Liver (tissue), 9 donors: ENCODE results near the gene NSUN5. TPM values are rescaled to one million over a fixed set of nuclear protein-coding genes. Genes with fewer than 3 reads are reported as not detected.

ENCODE experiments used
- DNase-seq: peaks from one replicate; pipeline ENCODE4 v3.0.0-alpha.2; 2017; ENCODE audit warnings: low spot score
- H3K27ac ChIP-seq, 2 donors: one replicate each; pipeline ENCODE4 v1.7.0; 2013; ENCODE audit warnings: inconsistent platforms in 2 of 2, low read length in 2 of 2, control low read depth in 1 of 2, low read depth in 1 of 2, mild to moderate bottlenecking in 1 of 2
- H3K27me3 ChIP-seq, 4 donors: one replicate each; pipeline versions ENCODE4 v1.6.1 to v1.7.0; 2013; ENCODE audit warnings: low read length in 3 of 4, inconsistent platforms in 1 of 4, mild to moderate bottlenecking in 1 of 4, moderate library complexity in 1 of 4; ENCODE audit not compliant: control insufficient read depth in 4 of 4, insufficient read depth in 4 of 4
- H3K36me3 ChIP-seq, 4 donors: one replicate each; pipeline versions ENCODE4 v1.6.1 to v1.7.0; 2013; ENCODE audit warnings: low read length in 3 of 4, mild to moderate bottlenecking in 3 of 4, low read depth in 1 of 4, moderate library complexity in 1 of 4; ENCODE audit not compliant: control insufficient read depth in 4 of 4, insufficient read depth in 3 of 4
- H3K4me1 ChIP-seq, 4 donors: one replicate each; pipeline versions ENCODE4 v1.6.1 to v1.7.0; 2013; ENCODE audit warnings: low read length in 3 of 4, mild to moderate bottlenecking in 3 of 4, moderate library complexity in 1 of 4; ENCODE audit not compliant: control insufficient read depth in 4 of 4, insufficient read depth in 4 of 4
- H3K4me3 ChIP-seq, 3 donors: one replicate each; pipeline versions ENCODE4 v1.6.1 to v1.7.0; 2013; ENCODE audit warnings: low read length in 3 of 3, control low read depth in 1 of 3, low read depth in 1 of 3, mild to moderate bottlenecking in 1 of 3
- H3K9ac ChIP-seq, 2 donors: one replicate each; pipeline ENCODE4 v1.7.0; 2013; ENCODE audit warnings: low read length in 2 of 2, mild to moderate bottlenecking in 2 of 2, moderate library complexity in 2 of 2, control low read depth in 1 of 2, low read depth in 1 of 2
- H3K9me3 ChIP-seq, 4 donors: one replicate each; pipeline versions ENCODE4 v1.6.1 to v1.7.0; 2013; ENCODE audit warnings: low read length in 3 of 4; ENCODE audit not compliant: control insufficient read depth in 4 of 4
- EGR1 ChIP-seq, 2 donors: IDR thresholded peaks; 2 replicates each; pipeline ENCODE4 v1.6.1; 2016 to 2018; ENCODE audit warnings: antibody characterized with exemption in 2 of 2, low read depth in 2 of 2
- GABPA ChIP-seq, 2 donors: IDR thresholded peaks in 1 of 2; conservative IDR thresholded peaks in 1 of 2; 2 replicates each; pipeline ENCODE4 v1.6.1; 2016; ENCODE audit warnings: antibody characterized with exemption in 2 of 2, mild to moderate bottlenecking in 1 of 2, moderate library complexity in 1 of 2
- HNF4A ChIP-seq, 2 donors: conservative IDR thresholded peaks; 2 replicates each; pipeline ENCODE4 v1.6.1; 2016; ENCODE audit warnings: antibody characterized with exemption in 2 of 2, mild to moderate bottlenecking in 2 of 2
- HNF4G ChIP-seq: IDR thresholded peaks from 2 replicates; pipeline ENCODE4 v1.6.1; 2016; ENCODE audit warnings: antibody characterized with exemption
- JUND ChIP-seq, 2 donors: IDR thresholded peaks; 2 replicates each; pipeline ENCODE4 v1.6.1; 2016; ENCODE audit warnings: antibody characterized with exemption in 2 of 2
- NR2F2 ChIP-seq: IDR thresholded peaks from 2 replicates; pipeline ENCODE4 v1.6.1; 2016; ENCODE audit warnings: antibody characterized with exemption
- RAD21 ChIP-seq, 2 donors: IDR thresholded peaks; 2 replicates each; pipeline ENCODE4 v1.6.1; 2016; ENCODE audit warnings: antibody characterized with exemption in 2 of 2, mild to moderate bottlenecking in 2 of 2
- RXRA ChIP-seq, 2 donors: IDR thresholded peaks; 2 replicates each; pipeline ENCODE4 v1.6.1; 2017 to 2018; ENCODE audit warnings: antibody characterized with exemption in 2 of 2, mild to moderate bottlenecking in 1 of 2
- SP1 ChIP-seq: IDR thresholded peaks from 2 replicates; pipeline ENCODE4 v1.6.1; 2018; ENCODE audit warnings: antibody characterized with exemption, mild to moderate bottlenecking
- TAF1 ChIP-seq: conservative IDR thresholded peaks from 2 replicates; pipeline ENCODE4 v1.6.1; 2016; ENCODE audit warnings: antibody characterized with exemption, mild to moderate bottlenecking
- YY1 ChIP-seq: IDR thresholded peaks from 2 replicates; pipeline ENCODE4 v1.6.1; 2016; ENCODE audit warnings: antibody characterized with exemption, mild to moderate bottlenecking
- WGBS: extraction: QIAGEN DNeasy Blood & Tissue Kit; methylation state at CpG from one replicate; pipeline ENCODE4 v1.1.7; 2013; 5-methylcytosine and 5-hydroxymethylcytosine counted together
- polyA plus RNA-seq, 2 donors: library from polyadenylated mRNA; stranded (reverse) in 1 of 2; unstranded in 1 of 2; fragments of 200-250 nt in 1 of 2; fragments of >200 nt in 1 of 2; fragmentation: Nextera tagmentation in 1 of 2; extraction: Ambion mirVana in 1 of 2; gene quantifications; one replicate each; pipeline versions ENCODE4 v1.2.1 to v1.2.3, GENCODE V29; 2013 to 2015
- total RNA-seq, 2 donors: library from RNA; depleted of rRNA; stranded (reverse); fragments of >200 nt; gene quantifications; one replicate each; pipeline ENCODE4 v1.2.3, GENCODE V29; 2014
- TF ChIP-seq, protein P1 (sequence below): fragments of 150-350 bp; IDR thresholded peaks from 2 replicates; pipeline ENCODE4 v1.5.1; 2017; ENCODE audit warnings: improper control_type of control experiment, low read depth, low read length; ENCODE audit not compliant: missing input control
- TF ChIP-seq, protein P2 (sequence below): IDR thresholded peaks from 2 replicates; pipeline ENCODE4 v1.6.1; 2016; ENCODE audit warnings: antibody characterized with exemption, mild to moderate bottlenecking
- TF ChIP-seq, protein P3 (sequence below): IDR thresholded peaks from 2 replicates; pipeline ENCODE4 v1.6.1; 2016; ENCODE audit warnings: antibody characterized with exemption
- TF ChIP-seq, protein P4 (sequence below): IDR thresholded peaks from 2 replicates; pipeline ENCODE4 v1.6.1; 2016; ENCODE audit warnings: antibody characterized with exemption
- TF ChIP-seq, protein P5 (sequence below): IDR thresholded peaks from 2 replicates; pipeline ENCODE4 v1.6.1; 2016; ENCODE audit warnings: antibody characterized with exemption
- donor health status: healthy.
- donor health status: healthy.
- donor health status: healthy.
- donor health status: healthy.
- donor health status: healthy.

Gene NSUN5
- total and polyA plus RNA-seq, 4 donors: 7.2 to 12.4 (median 10.3) TPM

DNA sequence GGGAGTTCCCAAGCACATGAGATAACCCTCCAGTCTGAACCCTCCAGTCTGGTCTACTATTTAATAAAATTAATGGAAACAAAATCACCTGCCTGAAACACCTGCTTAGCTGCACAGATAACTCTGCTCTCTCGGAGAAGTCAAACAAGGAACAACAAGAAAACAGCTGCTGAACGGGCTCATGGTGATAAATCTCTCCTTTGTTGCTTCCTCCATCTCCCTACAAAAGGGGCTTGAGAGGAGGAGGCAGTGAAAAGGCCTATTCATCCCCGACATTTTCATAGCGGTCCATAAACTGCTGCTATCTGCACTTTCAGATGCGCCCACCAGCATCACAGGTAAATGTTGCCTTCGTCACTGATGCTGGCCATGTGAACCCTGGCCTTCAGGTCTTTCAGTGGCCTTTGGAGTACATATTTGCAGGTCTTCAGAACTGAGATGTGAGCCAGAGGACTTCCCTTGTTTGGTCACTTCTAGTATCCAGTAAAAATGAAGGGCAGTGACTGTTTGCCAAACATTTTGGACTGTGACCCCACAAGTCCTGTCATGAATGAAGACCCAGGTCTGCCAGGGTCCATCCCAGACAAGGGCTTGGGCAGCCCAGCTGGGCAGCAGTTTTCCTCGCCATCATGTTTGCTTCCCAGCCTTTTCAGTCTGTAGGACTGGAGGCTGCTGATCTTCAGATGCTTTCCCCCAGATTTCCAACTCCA lies 35.2 kb upstream of the NSUN5 start:
- Histone ChIP-seq H3K4me3 (no peak overlapping the region), H3K4me1 (peaks cover 5 to 36% (median 20%) of the 10 kb centered on the region in 4 donors), H3K27ac (no peak overlapping the region), H3K9ac (no peak overlapping the region), H3K36me3 (no peaks in the 10 kb centered on the region), H3K9me3 (no peaks in the 10 kb centered on the region), H3K27me3 (no peaks in the 10 kb centered on the region)
- WGBS: 65% methylated on average over 7 of the region's 7 CpGs
- no peak for DNase-seq
- TF ChIP-seq, protein P1, sequence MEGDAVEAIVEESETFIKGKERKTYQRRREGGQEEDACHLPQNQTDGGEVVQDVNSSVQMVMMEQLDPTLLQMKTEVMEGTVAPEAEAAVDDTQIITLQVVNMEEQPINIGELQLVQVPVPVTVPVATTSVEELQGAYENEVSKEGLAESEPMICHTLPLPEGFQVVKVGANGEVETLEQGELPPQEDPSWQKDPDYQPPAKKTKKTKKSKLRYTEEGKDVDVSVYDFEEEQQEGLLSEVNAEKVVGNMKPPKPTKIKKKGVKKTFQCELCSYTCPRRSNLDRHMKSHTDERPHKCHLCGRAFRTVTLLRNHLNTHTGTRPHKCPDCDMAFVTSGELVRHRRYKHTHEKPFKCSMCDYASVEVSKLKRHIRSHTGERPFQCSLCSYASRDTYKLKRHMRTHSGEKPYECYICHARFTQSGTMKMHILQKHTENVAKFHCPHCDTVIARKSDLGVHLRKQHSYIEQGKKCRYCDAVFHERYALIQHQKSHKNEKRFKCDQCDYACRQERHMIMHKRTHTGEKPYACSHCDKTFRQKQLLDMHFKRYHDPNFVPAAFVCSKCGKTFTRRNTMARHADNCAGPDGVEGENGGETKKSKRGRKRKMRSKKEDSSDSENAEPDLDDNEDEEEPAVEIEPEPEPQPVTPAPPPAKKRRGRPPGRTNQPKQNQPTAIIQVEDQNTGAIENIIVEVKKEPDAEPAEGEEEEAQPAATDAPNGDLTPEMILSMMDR: no peak
- TF ChIP-seq, protein P2, sequence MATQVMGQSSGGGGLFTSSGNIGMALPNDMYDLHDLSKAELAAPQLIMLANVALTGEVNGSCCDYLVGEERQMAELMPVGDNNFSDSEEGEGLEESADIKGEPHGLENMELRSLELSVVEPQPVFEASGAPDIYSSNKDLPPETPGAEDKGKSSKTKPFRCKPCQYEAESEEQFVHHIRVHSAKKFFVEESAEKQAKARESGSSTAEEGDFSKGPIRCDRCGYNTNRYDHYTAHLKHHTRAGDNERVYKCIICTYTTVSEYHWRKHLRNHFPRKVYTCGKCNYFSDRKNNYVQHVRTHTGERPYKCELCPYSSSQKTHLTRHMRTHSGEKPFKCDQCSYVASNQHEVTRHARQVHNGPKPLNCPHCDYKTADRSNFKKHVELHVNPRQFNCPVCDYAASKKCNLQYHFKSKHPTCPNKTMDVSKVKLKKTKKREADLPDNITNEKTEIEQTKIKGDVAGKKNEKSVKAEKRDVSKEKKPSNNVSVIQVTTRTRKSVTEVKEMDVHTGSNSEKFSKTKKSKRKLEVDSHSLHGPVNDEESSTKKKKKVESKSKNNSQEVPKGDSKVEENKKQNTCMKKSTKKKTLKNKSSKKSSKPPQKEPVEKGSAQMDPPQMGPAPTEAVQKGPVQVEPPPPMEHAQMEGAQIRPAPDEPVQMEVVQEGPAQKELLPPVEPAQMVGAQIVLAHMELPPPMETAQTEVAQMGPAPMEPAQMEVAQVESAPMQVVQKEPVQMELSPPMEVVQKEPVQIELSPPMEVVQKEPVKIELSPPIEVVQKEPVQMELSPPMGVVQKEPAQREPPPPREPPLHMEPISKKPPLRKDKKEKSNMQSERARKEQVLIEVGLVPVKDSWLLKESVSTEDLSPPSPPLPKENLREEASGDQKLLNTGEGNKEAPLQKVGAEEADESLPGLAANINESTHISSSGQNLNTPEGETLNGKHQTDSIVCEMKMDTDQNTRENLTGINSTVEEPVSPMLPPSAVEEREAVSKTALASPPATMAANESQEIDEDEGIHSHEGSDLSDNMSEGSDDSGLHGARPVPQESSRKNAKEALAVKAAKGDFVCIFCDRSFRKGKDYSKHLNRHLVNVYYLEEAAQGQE: no peak
- TF ChIP-seq EGR1 (IDR thresholded peaks at IDR 0.05; ENCODE audit: low read depth in 2 of 2) (no peak), TAF1 (no peak), YY1 (peak; percentile 40), RAD21 (IDR thresholded peaks at IDR 0.05) (no peak), RXRA (IDR thresholded peaks at IDR 0.05) (peak; percentile 50 to 52), NR2F2 (no peak), SP1 (peak; percentile 74), GABPA (IDR thresholded peaks at IDR 0.05 in 1 of 2, conservative IDR thresholded peaks at IDR 0.05 in 1 of 2) (no peak), HNF4A (conservative IDR thresholded peaks at IDR 0.05) (peak; percentile 79 to 88), HNF4G (peak; percentile 52), JUND (IDR thresholded peaks at IDR 0.05) (peak in 1 of 2 donors; percentile 14)
- TF ChIP-seq, protein P3, sequence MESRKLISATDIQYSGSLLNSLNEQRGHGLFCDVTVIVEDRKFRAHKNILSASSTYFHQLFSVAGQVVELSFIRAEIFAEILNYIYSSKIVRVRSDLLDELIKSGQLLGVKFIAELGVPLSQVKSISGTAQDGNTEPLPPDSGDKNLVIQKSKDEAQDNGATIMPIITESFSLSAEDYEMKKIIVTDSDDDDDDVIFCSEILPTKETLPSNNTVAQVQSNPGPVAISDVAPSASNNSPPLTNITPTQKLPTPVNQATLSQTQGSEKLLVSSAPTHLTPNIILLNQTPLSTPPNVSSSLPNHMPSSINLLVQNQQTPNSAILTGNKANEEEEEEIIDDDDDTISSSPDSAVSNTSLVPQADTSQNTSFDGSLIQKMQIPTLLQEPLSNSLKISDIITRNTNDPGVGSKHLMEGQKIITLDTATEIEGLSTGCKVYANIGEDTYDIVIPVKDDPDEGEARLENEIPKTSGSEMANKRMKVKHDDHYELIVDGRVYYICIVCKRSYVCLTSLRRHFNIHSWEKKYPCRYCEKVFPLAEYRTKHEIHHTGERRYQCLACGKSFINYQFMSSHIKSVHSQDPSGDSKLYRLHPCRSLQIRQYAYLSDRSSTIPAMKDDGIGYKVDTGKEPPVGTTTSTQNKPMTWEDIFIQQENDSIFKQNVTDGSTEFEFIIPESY: no peak
- TF ChIP-seq, protein P4, sequence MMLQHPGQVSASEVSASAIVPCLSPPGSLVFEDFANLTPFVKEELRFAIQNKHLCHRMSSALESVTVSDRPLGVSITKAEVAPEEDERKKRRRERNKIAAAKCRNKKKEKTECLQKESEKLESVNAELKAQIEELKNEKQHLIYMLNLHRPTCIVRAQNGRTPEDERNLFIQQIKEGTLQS: no peak
- TF ChIP-seq, protein P5, sequence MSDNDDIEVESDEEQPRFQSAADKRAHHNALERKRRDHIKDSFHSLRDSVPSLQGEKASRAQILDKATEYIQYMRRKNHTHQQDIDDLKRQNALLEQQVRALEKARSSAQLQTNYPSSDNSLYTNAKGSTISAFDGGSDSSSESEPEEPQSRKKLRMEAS: no peak
